ENCODE data around the gene ARVCF.

- TF ChIP-seq POLR2AphosphoS5 (IDR thresholded peaks at IDR 0.05; ENCODE audit: low read depth, low read length): no peak
- no peak for TF ChIP-seq TAF1 (IDR thresholded peaks at IDR 0.05; ENCODE audit: borderline replicate concordance, insufficient read depth, low read length)
- TF ChIP-seq, protein P1, sequence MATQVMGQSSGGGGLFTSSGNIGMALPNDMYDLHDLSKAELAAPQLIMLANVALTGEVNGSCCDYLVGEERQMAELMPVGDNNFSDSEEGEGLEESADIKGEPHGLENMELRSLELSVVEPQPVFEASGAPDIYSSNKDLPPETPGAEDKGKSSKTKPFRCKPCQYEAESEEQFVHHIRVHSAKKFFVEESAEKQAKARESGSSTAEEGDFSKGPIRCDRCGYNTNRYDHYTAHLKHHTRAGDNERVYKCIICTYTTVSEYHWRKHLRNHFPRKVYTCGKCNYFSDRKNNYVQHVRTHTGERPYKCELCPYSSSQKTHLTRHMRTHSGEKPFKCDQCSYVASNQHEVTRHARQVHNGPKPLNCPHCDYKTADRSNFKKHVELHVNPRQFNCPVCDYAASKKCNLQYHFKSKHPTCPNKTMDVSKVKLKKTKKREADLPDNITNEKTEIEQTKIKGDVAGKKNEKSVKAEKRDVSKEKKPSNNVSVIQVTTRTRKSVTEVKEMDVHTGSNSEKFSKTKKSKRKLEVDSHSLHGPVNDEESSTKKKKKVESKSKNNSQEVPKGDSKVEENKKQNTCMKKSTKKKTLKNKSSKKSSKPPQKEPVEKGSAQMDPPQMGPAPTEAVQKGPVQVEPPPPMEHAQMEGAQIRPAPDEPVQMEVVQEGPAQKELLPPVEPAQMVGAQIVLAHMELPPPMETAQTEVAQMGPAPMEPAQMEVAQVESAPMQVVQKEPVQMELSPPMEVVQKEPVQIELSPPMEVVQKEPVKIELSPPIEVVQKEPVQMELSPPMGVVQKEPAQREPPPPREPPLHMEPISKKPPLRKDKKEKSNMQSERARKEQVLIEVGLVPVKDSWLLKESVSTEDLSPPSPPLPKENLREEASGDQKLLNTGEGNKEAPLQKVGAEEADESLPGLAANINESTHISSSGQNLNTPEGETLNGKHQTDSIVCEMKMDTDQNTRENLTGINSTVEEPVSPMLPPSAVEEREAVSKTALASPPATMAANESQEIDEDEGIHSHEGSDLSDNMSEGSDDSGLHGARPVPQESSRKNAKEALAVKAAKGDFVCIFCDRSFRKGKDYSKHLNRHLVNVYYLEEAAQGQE (IDR thresholded peaks at IDR 0.05; ENCODE audit: insufficient read depth in 1 of 2, low read depth in 2 of 2, low read length in 2 of 2): no peak
- TF ChIP-seq SIN3A (IDR thresholded peaks at IDR 0.05; ENCODE audit: borderline replicate concordance, insufficient read depth, low read length): no peak
Observed at GRCh38 chr22:20031732-20032406, 15.2 kb upstream of the ARVCF start.

Measured in PFSK-1 (cell line).